MM.1S (cell line): ENCODE measurements around the gene NDUFC1.

Source experiments
- CTCF ChIP-seq: fragments of 300-600 bp; sonication (generic); IDR thresholded peaks from 2 replicates; pipeline ENCODE4 v1.5.1; 2016; ENCODE audit warnings: antibody characterized with exemption, low read length, mixed read lengths
- EZH2 ChIP-seq: fragments of 300-600 bp; sonication (generic); optimal IDR thresholded peaks from 2 replicates; pipeline ENCODE3; 2017; ENCODE audit warnings: low read depth, mild to moderate bottlenecking, antibody characterized with exemption, low read length, mixed read lengths

- TF ChIP-seq CTCF = no peak
- TF ChIP-seq EZH2 = no peak
Observed at GRCh38 chr4:139330283-139330682, 28.0 kb upstream of the NDUFC1 start.
